OCI-LY1 (cell line): ENCODE data around the gene ADAMTSL1.

ENCODE experiments used
- CTCF ChIP-seq: fragments of 200-600 bp; sonication (generic), shearing (Covaris generic); IDR thresholded peaks from 2 replicates; pipeline ENCODE4 v1.5.1; 2017; ENCODE audit warnings: mild to moderate bottlenecking, antibody characterized with exemption, low read length, moderate library complexity, mixed read lengths
- EZH2 ChIP-seq: fragments of 200-600 bp; sonication (generic), shearing (Covaris generic); IDR thresholded peaks from 2 replicates; pipeline ENCODE4 v1.8.0; 2017; ENCODE audit warnings: borderline replicate concordance, mixed run types, mild to moderate bottlenecking, antibody characterized with exemption, low read length, moderate library complexity, mixed read lengths

DNA sequence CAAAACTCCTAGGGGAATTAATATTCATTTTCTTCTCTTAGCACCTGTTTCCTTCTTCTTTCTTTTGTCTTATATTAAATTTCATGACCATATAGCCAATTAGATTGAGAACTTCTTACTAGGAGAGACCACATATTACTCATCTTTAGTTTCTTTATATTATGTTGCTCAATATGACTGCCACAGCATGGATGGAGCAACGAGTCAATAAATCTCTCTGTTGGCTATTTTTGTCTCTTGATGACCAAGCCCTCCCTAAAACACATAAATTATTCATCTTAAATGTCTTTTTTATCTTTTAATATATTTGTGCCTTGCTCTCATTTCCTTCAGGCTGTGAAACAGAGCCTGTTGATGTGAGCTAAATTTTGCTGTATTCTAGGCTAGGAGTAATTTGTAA, 123.0 kb downstream of the ADAMTSL1 start:
- TF ChIP-seq CTCF = no peak
- TF ChIP-seq EZH2 = no peak
